ENCODE data around the gene SGCA. TPM values are rescaled to one million over a fixed set of nuclear protein-coding genes. Genes with fewer than 3 reads are reported as not detected.

Gene SGCA
- total and polyA plus RNA-seq, 9 of the 15 experiments (the other 6 are each of a cell fraction or from before 2014, with no cell fraction given): not detected

DNA sequence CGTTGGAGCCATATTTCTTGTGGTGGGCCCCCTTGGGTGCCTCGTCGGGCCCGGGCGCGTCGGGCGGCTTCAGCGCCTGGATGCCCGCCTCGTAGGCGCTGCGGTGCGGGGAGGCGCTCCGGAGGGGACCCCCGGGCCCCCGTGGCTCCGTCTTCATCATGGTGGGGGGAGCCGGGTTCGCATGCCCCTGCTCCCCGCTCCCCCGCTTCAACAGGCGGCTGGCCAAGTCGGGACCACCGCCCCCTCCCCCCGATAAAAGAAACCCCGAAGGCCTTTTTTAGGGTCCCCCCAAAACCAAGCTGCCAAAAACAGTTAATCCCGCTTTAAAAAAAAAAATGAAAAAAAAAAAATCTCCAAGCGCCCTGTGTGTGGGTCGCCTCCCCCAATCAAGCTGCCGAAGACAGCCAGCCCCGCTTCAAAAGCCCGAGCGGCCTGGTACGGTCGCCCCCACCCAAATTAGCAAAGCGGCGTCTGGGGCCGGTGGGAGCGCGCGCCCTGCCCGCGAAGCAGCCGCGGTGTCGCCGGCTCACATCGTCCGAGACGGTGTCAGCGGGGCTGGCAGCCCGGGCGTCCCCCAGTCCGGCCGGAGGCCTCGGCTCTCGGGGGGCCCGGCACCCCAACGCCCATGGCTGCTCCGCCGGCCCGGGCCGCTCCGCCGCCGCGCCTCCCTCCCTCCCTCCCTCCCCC is 15.3 kb upstream of the SGCA start, which contains the start of gene PPP1R9B (continued):
- TF ChIP-seq C11orf30 (IDR thresholded peaks at IDR 0.05; ENCODE audit: low read depth) (no peak), ZBTB8A (IDR thresholded peaks at IDR 0.05; ENCODE audit: partially characterized antibody) (no peak), MTA1 (IDR thresholded peaks at IDR 0.05; ENCODE audit: borderline replicate concordance) (no peak), ZNF766 (CRISPR knock-in tag; conservative IDR thresholded peaks at IDR 0.05) (no peak), ELF1 (tag; IDR thresholded peaks at IDR 0.05) (no peak), ILF3 (IDR thresholded peaks at IDR 0.05; ENCODE audit: borderline replicate concordance) (no peak), CBX2 (IDR thresholded peaks at IDR 0.05; ENCODE audit: insufficient read depth, low read length, poor library complexity, severe bottlenecking) (no peak)
- TF ChIP-seq, protein P1, sequence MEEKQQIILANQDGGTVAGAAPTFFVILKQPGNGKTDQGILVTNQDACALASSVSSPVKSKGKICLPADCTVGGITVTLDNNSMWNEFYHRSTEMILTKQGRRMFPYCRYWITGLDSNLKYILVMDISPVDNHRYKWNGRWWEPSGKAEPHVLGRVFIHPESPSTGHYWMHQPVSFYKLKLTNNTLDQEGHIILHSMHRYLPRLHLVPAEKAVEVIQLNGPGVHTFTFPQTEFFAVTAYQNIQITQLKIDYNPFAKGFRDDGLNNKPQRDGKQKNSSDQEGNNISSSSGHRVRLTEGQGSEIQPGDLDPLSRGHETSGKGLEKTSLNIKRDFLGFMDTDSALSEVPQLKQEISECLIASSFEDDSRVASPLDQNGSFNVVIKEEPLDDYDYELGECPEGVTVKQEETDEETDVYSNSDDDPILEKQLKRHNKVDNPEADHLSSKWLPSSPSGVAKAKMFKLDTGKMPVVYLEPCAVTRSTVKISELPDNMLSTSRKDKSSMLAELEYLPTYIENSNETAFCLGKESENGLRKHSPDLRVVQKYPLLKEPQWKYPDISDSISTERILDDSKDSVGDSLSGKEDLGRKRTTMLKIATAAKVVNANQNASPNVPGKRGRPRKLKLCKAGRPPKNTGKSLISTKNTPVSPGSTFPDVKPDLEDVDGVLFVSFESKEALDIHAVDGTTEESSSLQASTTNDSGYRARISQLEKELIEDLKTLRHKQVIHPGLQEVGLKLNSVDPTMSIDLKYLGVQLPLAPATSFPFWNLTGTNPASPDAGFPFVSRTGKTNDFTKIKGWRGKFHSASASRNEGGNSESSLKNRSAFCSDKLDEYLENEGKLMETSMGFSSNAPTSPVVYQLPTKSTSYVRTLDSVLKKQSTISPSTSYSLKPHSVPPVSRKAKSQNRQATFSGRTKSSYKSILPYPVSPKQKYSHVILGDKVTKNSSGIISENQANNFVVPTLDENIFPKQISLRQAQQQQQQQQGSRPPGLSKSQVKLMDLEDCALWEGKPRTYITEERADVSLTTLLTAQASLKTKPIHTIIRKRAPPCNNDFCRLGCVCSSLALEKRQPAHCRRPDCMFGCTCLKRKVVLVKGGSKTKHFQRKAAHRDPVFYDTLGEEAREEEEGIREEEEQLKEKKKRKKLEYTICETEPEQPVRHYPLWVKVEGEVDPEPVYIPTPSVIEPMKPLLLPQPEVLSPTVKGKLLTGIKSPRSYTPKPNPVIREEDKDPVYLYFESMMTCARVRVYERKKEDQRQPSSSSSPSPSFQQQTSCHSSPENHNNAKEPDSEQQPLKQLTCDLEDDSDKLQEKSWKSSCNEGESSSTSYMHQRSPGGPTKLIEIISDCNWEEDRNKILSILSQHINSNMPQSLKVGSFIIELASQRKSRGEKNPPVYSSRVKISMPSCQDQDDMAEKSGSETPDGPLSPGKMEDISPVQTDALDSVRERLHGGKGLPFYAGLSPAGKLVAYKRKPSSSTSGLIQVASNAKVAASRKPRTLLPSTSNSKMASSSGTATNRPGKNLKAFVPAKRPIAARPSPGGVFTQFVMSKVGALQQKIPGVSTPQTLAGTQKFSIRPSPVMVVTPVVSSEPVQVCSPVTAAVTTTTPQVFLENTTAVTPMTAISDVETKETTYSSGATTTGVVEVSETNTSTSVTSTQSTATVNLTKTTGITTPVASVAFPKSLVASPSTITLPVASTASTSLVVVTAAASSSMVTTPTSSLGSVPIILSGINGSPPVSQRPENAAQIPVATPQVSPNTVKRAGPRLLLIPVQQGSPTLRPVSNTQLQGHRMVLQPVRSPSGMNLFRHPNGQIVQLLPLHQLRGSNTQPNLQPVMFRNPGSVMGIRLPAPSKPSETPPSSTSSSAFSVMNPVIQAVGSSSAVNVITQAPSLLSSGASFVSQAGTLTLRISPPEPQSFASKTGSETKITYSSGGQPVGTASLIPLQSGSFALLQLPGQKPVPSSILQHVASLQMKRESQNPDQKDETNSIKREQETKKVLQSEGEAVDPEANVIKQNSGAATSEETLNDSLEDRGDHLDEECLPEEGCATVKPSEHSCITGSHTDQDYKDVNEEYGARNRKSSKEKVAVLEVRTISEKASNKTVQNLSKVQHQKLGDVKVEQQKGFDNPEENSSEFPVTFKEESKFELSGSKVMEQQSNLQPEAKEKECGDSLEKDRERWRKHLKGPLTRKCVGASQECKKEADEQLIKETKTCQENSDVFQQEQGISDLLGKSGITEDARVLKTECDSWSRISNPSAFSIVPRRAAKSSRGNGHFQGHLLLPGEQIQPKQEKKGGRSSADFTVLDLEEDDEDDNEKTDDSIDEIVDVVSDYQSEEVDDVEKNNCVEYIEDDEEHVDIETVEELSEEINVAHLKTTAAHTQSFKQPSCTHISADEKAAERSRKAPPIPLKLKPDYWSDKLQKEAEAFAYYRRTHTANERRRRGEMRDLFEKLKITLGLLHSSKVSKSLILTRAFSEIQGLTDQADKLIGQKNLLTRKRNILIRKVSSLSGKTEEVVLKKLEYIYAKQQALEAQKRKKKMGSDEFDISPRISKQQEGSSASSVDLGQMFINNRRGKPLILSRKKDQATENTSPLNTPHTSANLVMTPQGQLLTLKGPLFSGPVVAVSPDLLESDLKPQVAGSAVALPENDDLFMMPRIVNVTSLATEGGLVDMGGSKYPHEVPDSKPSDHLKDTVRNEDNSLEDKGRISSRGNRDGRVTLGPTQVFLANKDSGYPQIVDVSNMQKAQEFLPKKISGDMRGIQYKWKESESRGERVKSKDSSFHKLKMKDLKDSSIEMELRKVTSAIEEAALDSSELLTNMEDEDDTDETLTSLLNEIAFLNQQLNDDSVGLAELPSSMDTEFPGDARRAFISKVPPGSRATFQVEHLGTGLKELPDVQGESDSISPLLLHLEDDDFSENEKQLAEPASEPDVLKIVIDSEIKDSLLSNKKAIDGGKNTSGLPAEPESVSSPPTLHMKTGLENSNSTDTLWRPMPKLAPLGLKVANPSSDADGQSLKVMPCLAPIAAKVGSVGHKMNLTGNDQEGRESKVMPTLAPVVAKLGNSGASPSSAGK (IDR thresholded peaks at IDR 0.05): no peak
